GM23338 (cell line): ENCODE data around the gene MTURN. TPM values are rescaled to one million over a fixed set of nuclear protein-coding genes. Genes with fewer than 3 reads are reported as not detected.

Experiments used
- ATAC-seq: fragments of 200-7000 bp; cut with Tn5 transposase; 3 replicates; pipeline ENCODE4 v1.9.1; 2020
- DNase-seq: peaks from one replicate; pipeline ENCODE4 v3.0.0-alpha.2; 2015; ENCODE audit warnings: low spot score
- H2AFZ ChIP-seq: fragments of 200-600 bp; sonication (generic); 2 replicates; pipeline ENCODE4 v1.8.0; 2016; ENCODE audit warnings: antibody characterized with exemption, mild to moderate bottlenecking, moderate library complexity
- H3F3A ChIP-seq: fragments of 200-600 bp; sonication (generic); replicated peaks from 2 replicates; pipeline ENCODE4 v1.8.0; 2017; ENCODE audit warnings: antibody characterized with exemption, mixed run types, low read depth
- H3K27ac ChIP-seq: fragments of 200-600 bp; sonication (generic); 2 replicates; pipeline ENCODE4 v1.6.1; 2016; ENCODE audit warnings: low read depth
- H3K27me3 ChIP-seq: fragments of 200-600 bp; sonication (generic); 2 replicates; pipeline ENCODE4 v1.8.0; 2016; ENCODE audit warnings: mild to moderate bottlenecking, mixed run types, moderate library complexity; ENCODE audit not compliant: insufficient read depth
- H3K36me3 ChIP-seq: fragments of 200-600 bp; sonication (generic); 2 replicates; pipeline ENCODE4 v1.8.0; 2016; ENCODE audit warnings: mild to moderate bottlenecking; ENCODE audit not compliant: insufficient read depth
- H3K4me1 ChIP-seq: fragments of 200-600 bp; sonication (generic); 2 replicates; pipeline ENCODE4 v1.8.0; 2016; ENCODE audit warnings: mild to moderate bottlenecking, moderate library complexity; ENCODE audit not compliant: insufficient read depth
- H3K4me2 ChIP-seq: fragments of 200-600 bp; sonication (generic); 2 replicates; pipeline ENCODE4 v1.7.1; 2017; ENCODE audit warnings: mixed run types
- H3K4me3 ChIP-seq: fragments of 200-600 bp; sonication (generic); 2 replicates; pipeline ENCODE4 v1.6.1; 2016; ENCODE audit warnings: mixed run types
- H3K79me2 ChIP-seq: fragments of 200-600 bp; sonication (generic); replicated peaks from 2 replicates; pipeline ENCODE4 v1.8.0; 2017; ENCODE audit warnings: mild to moderate bottlenecking; ENCODE audit not compliant: insufficient read depth
- H3K9me2 ChIP-seq: fragments of 200-600 bp; sonication (generic); 2 replicates; pipeline ENCODE4 v1.8.0; 2017; ENCODE audit not compliant: insufficient read depth
- H4K20me1 ChIP-seq: fragments of 200-600 bp; sonication (generic); replicated peaks from 2 replicates; pipeline ENCODE4 v1.8.0; 2017; ENCODE audit warnings: mild to moderate bottlenecking; ENCODE audit not compliant: insufficient read depth
- H3K27ac Mint-ChIP-seq: 2 replicates; pipeline ENCODE4 v1.8.0; 2020; ENCODE audit warnings: inconsistent platforms, mild to moderate bottlenecking, moderate library complexity, mixed read lengths
- H3K27me3 Mint-ChIP-seq: 3 replicates; pipeline ENCODE4 v1.8.0; 2022; ENCODE audit warnings: low read depth, mild to moderate bottlenecking, moderate library complexity, mixed read lengths, inconsistent platforms; ENCODE audit not compliant: insufficient read depth, poor library complexity
- H3K36me3 Mint-ChIP-seq: 3 replicates; pipeline ENCODE4 v1.8.0; 2021; ENCODE audit warnings: low read depth, mild to moderate bottlenecking, inconsistent platforms, moderate library complexity, mixed read lengths
- H3K4me1 Mint-ChIP-seq: 3 replicates; pipeline ENCODE4 v1.8.0; 2020; ENCODE audit warnings: mild to moderate bottlenecking, inconsistent platforms, mixed read lengths
- H3K4me3 Mint-ChIP-seq: 3 replicates; pipeline ENCODE4 v1.8.0; 2021; ENCODE audit warnings: moderate library complexity, mild to moderate bottlenecking, inconsistent platforms, mixed read lengths
- H3K9me3 Mint-ChIP-seq: 3 replicates; pipeline ENCODE4 v1.8.0; 2020; ENCODE audit warnings: moderate library complexity, mild to moderate bottlenecking, inconsistent platforms, mixed read lengths
- CREB1 ChIP-seq: fragments of 250-450 bp; sonication (Bioruptor Pico); IDR thresholded peaks from 2 replicates; pipeline ENCODE4 v1.5.0; 2020; ENCODE audit warnings: low read depth, mild to moderate bottlenecking, moderate library complexity
- ETS1 ChIP-seq: IDR thresholded peaks from 2 replicates; pipeline ENCODE4 v1.6.1; 2016; ENCODE audit warnings: antibody characterized with exemption
- EZH2 ChIP-seq: fragments of 200-600 bp; sonication (generic); IDR thresholded peaks from one replicate; pipeline ENCODE4 v1.8.0; 2017; ENCODE audit warnings: antibody characterized with exemption, mild to moderate bottlenecking, low read depth; ENCODE audit not compliant: unreplicated experiment
- EZH2phosphoT487 ChIP-seq: fragments of 200-600 bp; sonication (generic); IDR thresholded peaks from one replicate; pipeline ENCODE4 v1.8.1; 2018; ENCODE audit warnings: antibody characterized with exemption; ENCODE audit not compliant: unreplicated experiment
- JUNB ChIP-seq: IDR thresholded peaks from one replicate; pipeline ENCODE4 v1.6.1; 2016; ENCODE audit warnings: antibody characterized with exemption; ENCODE audit not compliant: unreplicated experiment
- NANOG ChIP-seq: IDR thresholded peaks from 2 replicates; pipeline ENCODE4 v1.6.1; 2016; ENCODE audit warnings: antibody characterized with exemption, borderline replicate concordance
- POLR2AphosphoS5 ChIP-seq: IDR thresholded peaks from 2 replicates; pipeline ENCODE4 v1.6.1; 2016; ENCODE audit warnings: antibody characterized with exemption, low read depth
- REST ChIP-seq: IDR thresholded peaks from one replicate; pipeline ENCODE4 v1.6.1; 2018; ENCODE audit warnings: antibody characterized with exemption; ENCODE audit not compliant: unreplicated experiment
- STAT1 ChIP-seq: IDR thresholded peaks from one replicate; pipeline ENCODE4 v1.6.1; 2016; ENCODE audit warnings: antibody characterized with exemption; ENCODE audit not compliant: unreplicated experiment
- ZNF114 ChIP-seq: fragments of 250-450 bp; sonication (Bioruptor Pico); IDR thresholded peaks from 2 replicates; pipeline ENCODE4 v1.5.0; 2020; ENCODE audit warnings: mild to moderate bottlenecking, moderate library complexity
- ZNF331 ChIP-seq: fragments of 250-450 bp; sonication (Bioruptor Pico); IDR thresholded peaks from 2 replicates; pipeline ENCODE4 v1.5.0; 2020; ENCODE audit warnings: low read depth, mild to moderate bottlenecking, moderate library complexity
- polyA plus RNA-seq: library from polyadenylated mRNA; unstranded; fragments of >200 nt; fragmentation: Nextera tagmentation; extraction: Ambion mirVana; gene quantifications from 2 replicates; pipeline ENCODE4 v1.2.1, GENCODE V29; 2016
- total RNA-seq: library from RNA; depleted of rRNA; stranded (reverse); fragments of >200 nt; shearing (Covaris generic); gene quantifications from 2 replicates; pipeline ENCODE4 v1.2.3, GENCODE V29; 2014
- TF ChIP-seq, protein P1 (sequence below), 2 experiments: fragments of 200-600 bp in 1 of 2; sonication (generic) in 1 of 2; conservative IDR thresholded peaks; 2 replicates each; pipeline versions ENCODE4 v1.5.1 to v1.6.1; 2016 to 2017; ENCODE audit warnings: antibody characterized with exemption in 2 of 2, low read depth in 2 of 2, mild to moderate bottlenecking in 2 of 2, moderate library complexity in 1 of 2
- TF ChIP-seq, protein P2 (sequence below): fragments of 250-450 bp; sonication (Bioruptor Pico); IDR thresholded peaks from 2 replicates; pipeline ENCODE4 v1.5.0; 2020; ENCODE audit warnings: mild to moderate bottlenecking, moderate library complexity

Gene MTURN
- total and polyA plus RNA-seq, 2 experiments from 2014 or later: 3.1 to 8.7 TPM

- Mint-ChIP-seq H3K4me3 (no peak overlapping the region), H3K27me3 (peaks cover 25% of the 10 kb centered on the region), H3K4me1 (peaks cover 63% of the 10 kb centered on the region), H3K27ac (no peak overlapping the region), H3K36me3 (no peaks in the 10 kb centered on the region), H3K9me3 (no peaks in the 10 kb centered on the region)
- TF ChIP-seq STAT1 (no peak), CREB1 (CRISPR knock-in tag) (no peak), POLR2AphosphoS5 (no peak), ZNF114 (no peak), EZH2 (no peak), ZNF331 (no peak), REST (no peak), EZH2phosphoT487 (no peak), JUNB (no peak), ETS1 (no peak), NANOG (no peak)
- TF ChIP-seq, protein P1, sequence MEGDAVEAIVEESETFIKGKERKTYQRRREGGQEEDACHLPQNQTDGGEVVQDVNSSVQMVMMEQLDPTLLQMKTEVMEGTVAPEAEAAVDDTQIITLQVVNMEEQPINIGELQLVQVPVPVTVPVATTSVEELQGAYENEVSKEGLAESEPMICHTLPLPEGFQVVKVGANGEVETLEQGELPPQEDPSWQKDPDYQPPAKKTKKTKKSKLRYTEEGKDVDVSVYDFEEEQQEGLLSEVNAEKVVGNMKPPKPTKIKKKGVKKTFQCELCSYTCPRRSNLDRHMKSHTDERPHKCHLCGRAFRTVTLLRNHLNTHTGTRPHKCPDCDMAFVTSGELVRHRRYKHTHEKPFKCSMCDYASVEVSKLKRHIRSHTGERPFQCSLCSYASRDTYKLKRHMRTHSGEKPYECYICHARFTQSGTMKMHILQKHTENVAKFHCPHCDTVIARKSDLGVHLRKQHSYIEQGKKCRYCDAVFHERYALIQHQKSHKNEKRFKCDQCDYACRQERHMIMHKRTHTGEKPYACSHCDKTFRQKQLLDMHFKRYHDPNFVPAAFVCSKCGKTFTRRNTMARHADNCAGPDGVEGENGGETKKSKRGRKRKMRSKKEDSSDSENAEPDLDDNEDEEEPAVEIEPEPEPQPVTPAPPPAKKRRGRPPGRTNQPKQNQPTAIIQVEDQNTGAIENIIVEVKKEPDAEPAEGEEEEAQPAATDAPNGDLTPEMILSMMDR (conservative IDR thresholded peaks at IDR 0.05; ENCODE audit: low read depth in 2 of 2): no peak
- TF ChIP-seq, protein P2, sequence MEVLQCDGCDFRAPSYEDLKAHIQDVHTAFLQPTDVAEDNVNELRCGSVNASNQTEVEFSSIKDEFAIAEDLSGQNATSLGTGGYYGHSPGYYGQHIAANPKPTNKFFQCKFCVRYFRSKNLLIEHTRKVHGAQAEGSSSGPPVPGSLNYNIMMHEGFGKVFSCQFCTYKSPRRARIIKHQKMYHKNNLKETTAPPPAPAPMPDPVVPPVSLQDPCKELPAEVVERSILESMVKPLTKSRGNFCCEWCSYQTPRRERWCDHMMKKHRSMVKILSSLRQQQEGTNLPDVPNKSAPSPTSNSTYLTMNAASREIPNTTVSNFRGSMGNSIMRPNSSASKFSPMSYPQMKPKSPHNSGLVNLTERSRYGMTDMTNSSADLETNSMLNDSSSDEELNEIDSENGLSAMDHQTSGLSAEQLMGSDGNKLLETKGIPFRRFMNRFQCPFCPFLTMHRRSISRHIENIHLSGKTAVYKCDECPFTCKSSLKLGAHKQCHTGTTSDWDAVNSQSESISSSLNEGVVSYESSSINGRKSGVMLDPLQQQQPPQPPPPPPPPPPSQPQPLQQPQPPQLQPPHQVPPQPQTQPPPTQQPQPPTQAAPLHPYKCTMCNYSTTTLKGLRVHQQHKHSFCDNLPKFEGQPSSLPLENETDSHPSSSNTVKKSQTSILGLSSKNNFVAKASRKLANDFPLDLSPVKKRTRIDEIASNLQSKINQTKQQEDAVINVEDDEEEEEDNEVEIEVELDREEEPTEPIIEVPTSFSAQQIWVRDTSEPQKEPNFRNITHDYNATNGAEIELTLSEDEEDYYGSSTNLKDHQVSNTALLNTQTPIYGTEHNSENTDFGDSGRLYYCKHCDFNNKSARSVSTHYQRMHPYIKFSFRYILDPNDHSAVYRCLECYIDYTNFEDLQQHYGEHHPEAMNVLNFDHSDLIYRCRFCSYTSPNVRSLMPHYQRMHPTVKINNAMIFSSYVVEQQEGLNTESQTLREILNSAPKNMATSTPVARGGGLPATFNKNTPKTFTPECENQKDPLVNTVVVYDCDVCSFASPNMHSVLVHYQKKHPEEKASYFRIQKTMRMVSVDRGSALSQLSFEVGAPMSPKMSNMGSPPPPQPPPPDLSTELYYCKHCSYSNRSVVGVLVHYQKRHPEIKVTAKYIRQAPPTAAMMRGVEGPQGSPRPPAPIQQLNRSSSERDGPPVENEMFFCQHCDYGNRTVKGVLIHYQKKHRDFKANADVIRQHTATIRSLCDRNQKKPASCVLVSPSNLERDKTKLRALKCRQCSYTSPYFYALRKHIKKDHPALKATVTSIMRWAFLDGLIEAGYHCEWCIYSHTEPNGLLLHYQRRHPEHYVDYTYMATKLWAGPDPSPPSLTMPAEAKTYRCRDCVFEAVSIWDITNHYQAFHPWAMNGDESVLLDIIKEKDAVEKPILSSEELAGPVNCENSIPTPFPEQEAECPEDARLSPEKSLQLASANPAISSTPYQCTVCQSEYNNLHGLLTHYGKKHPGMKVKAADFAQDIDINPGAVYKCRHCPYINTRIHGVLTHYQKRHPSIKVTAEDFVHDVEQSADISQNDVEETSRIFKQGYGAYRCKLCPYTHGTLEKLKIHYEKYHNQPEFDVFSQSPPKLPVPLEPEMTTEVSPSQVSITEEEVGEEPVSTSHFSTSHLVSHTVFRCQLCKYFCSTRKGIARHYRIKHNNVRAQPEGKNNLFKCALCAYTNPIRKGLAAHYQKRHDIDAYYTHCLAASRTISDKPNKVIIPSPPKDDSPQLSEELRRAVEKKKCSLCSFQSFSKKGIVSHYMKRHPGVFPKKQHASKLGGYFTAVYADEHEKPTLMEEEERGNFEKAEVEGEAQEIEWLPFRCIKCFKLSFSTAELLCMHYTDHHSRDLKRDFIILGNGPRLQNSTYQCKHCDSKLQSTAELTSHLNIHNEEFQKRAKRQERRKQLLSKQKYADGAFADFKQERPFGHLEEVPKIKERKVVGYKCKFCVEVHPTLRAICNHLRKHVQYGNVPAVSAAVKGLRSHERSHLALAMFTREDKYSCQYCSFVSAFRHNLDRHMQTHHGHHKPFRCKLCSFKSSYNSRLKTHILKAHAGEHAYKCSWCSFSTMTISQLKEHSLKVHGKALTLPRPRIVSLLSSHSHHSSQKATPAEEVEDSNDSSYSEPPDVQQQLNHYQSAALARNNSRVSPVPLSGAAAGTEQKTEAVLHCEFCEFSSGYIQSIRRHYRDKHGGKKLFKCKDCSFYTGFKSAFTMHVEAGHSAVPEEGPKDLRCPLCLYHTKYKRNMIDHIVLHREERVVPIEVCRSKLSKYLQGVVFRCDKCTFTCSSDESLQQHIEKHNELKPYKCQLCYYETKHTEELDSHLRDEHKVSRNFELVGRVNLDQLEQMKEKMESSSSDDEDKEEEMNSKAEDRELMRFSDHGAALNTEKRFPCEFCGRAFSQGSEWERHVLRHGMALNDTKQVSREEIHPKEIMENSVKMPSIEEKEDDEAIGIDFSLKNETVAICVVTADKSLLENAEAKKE: no peak
- Histone ChIP-seq H3K4me2 (no peak overlapping the region), H3K27ac (no peak overlapping the region), H3K9me2 (0 out of 2 replicates have a peak, but pooled peaks cover 4% of the 10 kb centered on the region), H4K20me1 (no peaks in the 10 kb centered on the region), H3K4me3 (no peak overlapping the region), H3F3A (no peaks in the 10 kb centered on the region), H3K4me1 (peaks cover 41% of the 10 kb centered on the region), H3K79me2 (no peaks in the 10 kb centered on the region), H3K27me3 (0 out of 2 replicates have a peak, but pooled peaks cover 9% of the 10 kb centered on the region), H3K36me3 (no peaks in the 10 kb centered on the region; the same call in 1 of the 2 replicates), H2AFZ (no peak overlapping the region)
- ATAC-seq: no peak
- no peak for DNase-seq
Measured at GRCh38 chr7:30166155-30166840, 31.5 kb downstream of the MTURN start.
